Left lobe of liver (tissue), 2 donors: Measurements from ENCODE around the gene IMPA2. TPM values are rescaled to one million over a fixed set of nuclear protein-coding genes. Genes with fewer than 3 reads are reported as not detected.

Source experiments
- ATAC-seq: fragments of 200-7000 bp; cut with Tn5 transposase; one replicate; pipeline ENCODE4 v1.9.1; 2020; ENCODE audit warnings: mild to moderate bottlenecking, moderate library complexity
- DNase-seq: peaks from one replicate; pipeline ENCODE4 v3.0.0-alpha.2; 2020; ENCODE audit warnings: low spot score
- total RNA-seq: library from RNA; stranded (reverse); gene quantifications from one replicate; pipeline ENCODE4 v1.2.1, GENCODE V29; 2021
- donor health status: DM: no; HTN: no; CAD: no; lungs with moderate emphysema.
- donor health status: DM: no; HTN: yes; CAD: no.

The IMPA2 gene
- total RNA-seq, 1 donor from 2014 or later: 51.3 TPM

- ATAC-seq: peak; percentile 43
- peak; percentile 44 for DNase-seq
These were observed 6.2 kb downstream of the IMPA2 start for GRCh38 chr18:11987527-11987926.

- DNase-seq: no peak
- ATAC-seq: no peak
These were observed 7.9 kb downstream of the IMPA2 start for GRCh38 chr18:11989174-11989573.

- no peak for DNase-seq
- peak; percentile 80 for ATAC-seq
These were observed 8.7 kb downstream of the IMPA2 start for GRCh38 chr18:11989966-11990380.

GRCh38 chr18:11990539-11990938, 9.2 kb downstream of the IMPA2 start:
- no peak for DNase-seq
- no peak for ATAC-seq

- ATAC-seq: no peak
- DNase-seq: no peak
These were observed 9.9 kb downstream of the IMPA2 start for GRCh38 chr18:11991021-11991795.

GRCh38 chr18:11992096-11992790, 10.9 kb downstream of the IMPA2 start:
- ATAC-seq (no peak), DNase-seq (no peak)

- DNase-seq (no peak), ATAC-seq (no peak)
These were observed 12.1 kb downstream of the IMPA2 start for GRCh38 chr18:11993264-11993916.

GRCh38 chr18:11994336-11994702, 13.0 kb downstream of the IMPA2 start:
- ATAC-seq: no peak
- DNase-seq: no peak

GRCh38 chr18:11994703-11995444, 13.6 kb downstream of the IMPA2 start:
- ATAC-seq (peak; percentile 20), DNase-seq (no peak)

- peak; percentile 76 for DNase-seq
These were observed 14.3 kb downstream of the IMPA2 start for GRCh38 chr18:11995445-11996189.

GRCh38 chr18:11996190-11996754, 15.0 kb downstream of the IMPA2 start:
- DNase-seq (no peak), ATAC-seq (no peak)

More at GRCh38 chr18:11995445-11996189, 14.3 kb downstream of the IMPA2 start:
- ATAC-seq: peak; percentile 92

- DNase-seq: no peak
- ATAC-seq: no peak
These were observed 15.6 kb downstream of the IMPA2 start for GRCh38 chr18:11996907-11997306.

- ATAC-seq (no peak), DNase-seq (no peak)
These were observed 16.2 kb downstream of the IMPA2 start for GRCh38 chr18:11997466-11997865.

GRCh38 chr18:11998193-11998592, 16.9 kb downstream of the IMPA2 start:
- ATAC-seq (peak; percentile 47), DNase-seq (no peak)

GRCh38 chr18:11999429-11999828, 18.1 kb downstream of the IMPA2 start:
- DNase-seq: no peak
- no peak for ATAC-seq

GRCh38 chr18:12000072-12000659, 18.9 kb downstream of the IMPA2 start:
- peak; percentile 27 for ATAC-seq
- DNase-seq: no peak

- peak; percentile 46 for ATAC-seq
These were observed 20.1 kb downstream of the IMPA2 start for GRCh38 chr18:12001421-12001820.

GRCh38 chr18:12003894-12004293, 22.6 kb downstream of the IMPA2 start:
- DNase-seq: no peak
- ATAC-seq: no peak

More at GRCh38 chr18:12001421-12001820, 20.1 kb downstream of the IMPA2 start:
- no peak for DNase-seq
